Cortex of kidney (tissue), 1 donor: Measurements from ENCODE around the gene NUDT1.

Experiments used
- DNase-seq: peaks from one replicate; lab custom pipeline; 2025; lab: John Stamatoyannopoulos, UW

Gene NUDT1

GRCh38 chr7:2299131-2299829, 57.3 kb downstream of the NUDT1 start:
- no peak for DNase-seq

- DNase-seq, result no peak
Observed at GRCh38 chr7:2299870-2300512, 58.0 kb downstream of the NUDT1 start.
